ENCODE results near the gene RPL38. TPM values are rescaled to one million over a fixed set of nuclear protein-coding genes. Genes with fewer than 3 reads are reported as not detected.

The RPL38 gene
- polyA plus RNA-seq, 4 donors = 823 to 1,669 (median 1,378) TPM

GRCh38 chr17:74227271-74228080 is 24.0 kb downstream of the RPL38 start:
- no peak overlapping the region for H3K27ac ChIP-seq (ENCODE audit: low read depth in 1 of 3, low read length in 2 of 3)
- DNase-seq (no peak), FAIRE-seq (no peak)
- H3K4me1 ChIP-seq (ENCODE audit: control insufficient read depth in 3 of 3, insufficient read depth in 2 of 3, low read depth in 1 of 3, low read length in 2 of 3) = no peaks in the 10 kb centered on the region
- H3K36me3 ChIP-seq (ENCODE audit: control insufficient read depth in 3 of 3, insufficient read depth in 2 of 3, low read depth in 1 of 3, low read length in 3 of 3) = peaks cover 0 to 62% (median 0%) of the 10 kb centered on the region in 3 donors
- H3K4me3 ChIP-seq (ENCODE audit: low read depth in 1 of 3, low read length in 3 of 3) = no peak overlapping the region
- no peaks in the 10 kb centered on the region for H3K27me3 ChIP-seq (ENCODE audit: control insufficient read depth in 3 of 3, insufficient read depth in 3 of 3, low read length in 3 of 3)
- 78 to 86% (median 80%) methylated on average over 10 of the region's 10 CpGs for WGBS, 3 donors
- H3K9me3 ChIP-seq (ENCODE audit: control insufficient read depth in 2 of 2, insufficient read depth in 1 of 2, low read depth in 1 of 2, low read length in 1 of 2) = no peaks in the 10 kb centered on the region

GRCh38 chr17:74228306-74228978 is 25.0 kb downstream of the RPL38 start:
- H3K4me3 ChIP-seq (ENCODE audit: low read depth in 1 of 3, low read length in 3 of 3) = no peak overlapping the region
- FAIRE-seq (no peak), DNase-seq (no peak)
- no peaks in the 10 kb centered on the region for H3K27me3 ChIP-seq (ENCODE audit: control insufficient read depth in 3 of 3, insufficient read depth in 3 of 3, low read length in 3 of 3)
- H3K27ac ChIP-seq (ENCODE audit: low read depth in 1 of 3, low read length in 2 of 3) = no peak overlapping the region
- H3K4me1 ChIP-seq (ENCODE audit: control insufficient read depth in 3 of 3, insufficient read depth in 2 of 3, low read depth in 1 of 3, low read length in 2 of 3) = no peaks in the 10 kb centered on the region
- 70 to 78% (median 77%) methylated on average over 5 of the region's 5 CpGs for WGBS, 3 donors
- no peaks in the 10 kb centered on the region for H3K9me3 ChIP-seq (ENCODE audit: control insufficient read depth in 2 of 2, insufficient read depth in 1 of 2, low read depth in 1 of 2, low read length in 1 of 2)
- H3K36me3 ChIP-seq (ENCODE audit: control insufficient read depth in 3 of 3, insufficient read depth in 2 of 3, low read depth in 1 of 3, low read length in 3 of 3) = peaks cover 0 to 62% (median 0%) of the 10 kb centered on the region in 3 donors

- Histone ChIP-seq H3K4me1 (ENCODE audit: control insufficient read depth in 3 of 3, insufficient read depth in 2 of 3, low read depth in 1 of 3, low read length in 2 of 3) (no peaks in the 10 kb centered on the region), H3K36me3 (ENCODE audit: control insufficient read depth in 3 of 3, insufficient read depth in 2 of 3, low read depth in 1 of 3, low read length in 3 of 3) (peaks cover 0 to 50% (median 0%) of the 10 kb centered on the region in 3 donors), H3K4me3 (ENCODE audit: low read depth in 1 of 3, low read length in 3 of 3) (no peak overlapping the region), H3K27me3 (ENCODE audit: control insufficient read depth in 3 of 3, insufficient read depth in 3 of 3, low read length in 3 of 3) (no peaks in the 10 kb centered on the region), H3K27ac (ENCODE audit: low read depth in 1 of 3, low read length in 2 of 3) (no peak overlapping the region), H3K9me3 (ENCODE audit: control insufficient read depth in 2 of 2, insufficient read depth in 1 of 2, low read depth in 1 of 2, low read length in 1 of 2) (no peaks in the 10 kb centered on the region)
- 87 to 93% (median 92%) methylated on average over 16 of the region's 16 CpGs for WGBS, 3 donors
- no peak for DNase-seq
- no peak for FAIRE-seq
Observed at GRCh38 chr17:74230896-74231295, 27.4 kb downstream of the RPL38 start.

- no peak for DNase-seq
- 67 to 80% (median 76%) methylated on average over 17 of the region's 17 CpGs for WGBS, 3 donors
- H3K27ac ChIP-seq (ENCODE audit: low read depth in 1 of 3, low read length in 2 of 3) = no peak overlapping the region
Observed at GRCh38 chr17:74231928-74232907, 28.7 kb downstream of the RPL38 start.

GRCh38 chr17:74233937-74234336 is 30.5 kb downstream of the RPL38 start:
- H3K27me3 ChIP-seq (ENCODE audit: control insufficient read depth in 3 of 3, insufficient read depth in 3 of 3, low read length in 3 of 3) = no peaks in the 10 kb centered on the region
- 79 to 85% (median 80%) methylated on average over 8 of the region's 8 CpGs for WGBS, 3 donors
- no peak for FAIRE-seq
- H3K36me3 ChIP-seq (ENCODE audit: control insufficient read depth in 3 of 3, insufficient read depth in 2 of 3, low read depth in 1 of 3, low read length in 3 of 3) = peaks cover 0 to 68% (median 0%) of the 10 kb centered on the region in 3 donors
- no peak overlapping the region for H3K4me3 ChIP-seq (ENCODE audit: low read depth in 1 of 3, low read length in 3 of 3)
- H3K9me3 ChIP-seq (ENCODE audit: control insufficient read depth in 2 of 2, insufficient read depth in 1 of 2, low read depth in 1 of 2, low read length in 1 of 2) = no peaks in the 10 kb centered on the region
- no peak overlapping the region for H3K27ac ChIP-seq (ENCODE audit: low read depth in 1 of 3, low read length in 2 of 3)
- no peak for DNase-seq
- no peaks in the 10 kb centered on the region for H3K4me1 ChIP-seq (ENCODE audit: control insufficient read depth in 3 of 3, insufficient read depth in 2 of 3, low read depth in 1 of 3, low read length in 2 of 3)

More at GRCh38 chr17:74231928-74232907, 28.7 kb downstream of the RPL38 start:
- Histone ChIP-seq H3K36me3 (ENCODE audit: control insufficient read depth in 3 of 3, insufficient read depth in 2 of 3, low read depth in 1 of 3, low read length in 3 of 3) (peaks cover 0 to 54% (median 0%) of the 10 kb centered on the region in 3 donors), H3K9me3 (ENCODE audit: control insufficient read depth in 2 of 2, insufficient read depth in 1 of 2, low read depth in 1 of 2, low read length in 1 of 2) (no peaks in the 10 kb centered on the region), H3K27me3 (ENCODE audit: control insufficient read depth in 3 of 3, insufficient read depth in 3 of 3, low read length in 3 of 3) (no peaks in the 10 kb centered on the region), H3K4me3 (ENCODE audit: low read depth in 1 of 3, low read length in 3 of 3) (no peak overlapping the region), H3K4me1 (ENCODE audit: control insufficient read depth in 3 of 3, insufficient read depth in 2 of 3, low read depth in 1 of 3, low read length in 2 of 3) (no peaks in the 10 kb centered on the region)
- no peak for FAIRE-seq

- Histone ChIP-seq H3K27me3 (ENCODE audit: control insufficient read depth in 3 of 3, insufficient read depth in 3 of 3, low read length in 3 of 3) (no peaks in the 10 kb centered on the region), H3K9me3 (ENCODE audit: control insufficient read depth in 2 of 2, insufficient read depth in 1 of 2, low read depth in 1 of 2, low read length in 1 of 2) (no peaks in the 10 kb centered on the region), H3K4me3 (ENCODE audit: low read depth in 1 of 3, low read length in 3 of 3) (no peak overlapping the region), H3K36me3 (ENCODE audit: control insufficient read depth in 3 of 3, insufficient read depth in 2 of 3, low read depth in 1 of 3, low read length in 3 of 3) (peaks cover 0 to 71% (median 0%) of the 10 kb centered on the region in 3 donors), H3K27ac (ENCODE audit: low read depth in 1 of 3, low read length in 2 of 3) (no peak overlapping the region), H3K4me1 (ENCODE audit: control insufficient read depth in 3 of 3, insufficient read depth in 2 of 3, low read depth in 1 of 3, low read length in 2 of 3) (no peaks in the 10 kb centered on the region)
- 71 to 95% (median 82%) methylated on average over 1 of the region's 1 CpG for WGBS, 3 donors
- FAIRE-seq (no peak), DNase-seq (no peak)
Observed at GRCh38 chr17:74234486-74234885, 31.0 kb downstream of the RPL38 start.

GRCh38 chr17:74235040-74235581 is 31.6 kb downstream of the RPL38 start:
- 63 to 72% (median 66%) methylated on average over 19 of the region's 19 CpGs for WGBS, 3 donors
- peak overlapping the region in 1 of 3 donors; percentile 47 for H3K27ac ChIP-seq (ENCODE audit: low read depth in 1 of 3, low read length in 2 of 3)

More at GRCh38 chr17:74235040-74235581, 31.6 kb downstream of the RPL38 start:
- H3K27me3 ChIP-seq (ENCODE audit: control insufficient read depth in 3 of 3, insufficient read depth in 3 of 3, low read length in 3 of 3) = no peaks in the 10 kb centered on the region
- H3K4me3 ChIP-seq (ENCODE audit: low read depth in 1 of 3, low read length in 3 of 3) = no peak overlapping the region
- H3K9me3 ChIP-seq (ENCODE audit: control insufficient read depth in 2 of 2, insufficient read depth in 1 of 2, low read depth in 1 of 2, low read length in 1 of 2) = no peaks in the 10 kb centered on the region
- FAIRE-seq (no peak), DNase-seq (no peak)
- peaks cover 0 to 73% (median 0%) of the 10 kb centered on the region in 3 donors for H3K36me3 ChIP-seq (ENCODE audit: control insufficient read depth in 3 of 3, insufficient read depth in 2 of 3, low read depth in 1 of 3, low read length in 3 of 3)
- H3K4me1 ChIP-seq (ENCODE audit: control insufficient read depth in 3 of 3, insufficient read depth in 2 of 3, low read depth in 1 of 3, low read length in 2 of 3) = no peaks in the 10 kb centered on the region
